Large intestine (tissue), 3 donors: ENCODE measurements around the gene CARS2. TPM values are rescaled to one million over a fixed set of nuclear protein-coding genes. Genes with fewer than 3 reads are reported as not detected.
"Not testable (repeated sequence)": the region's sequence is repeated elsewhere in the genome, so short reads cannot be mapped to it uniquely, and the experiment has no call there.

ENCODE experiments used
- DNase-seq, 2 donors: peaks; one replicate each; pipeline versions ENCODE4 v3.0.0 to v3.0.0-alpha.2; 2013
- H3K27ac ChIP-seq: one replicate; pipeline ENCODE4 v1.5.1; 2013; ENCODE audit warnings: low read length
- H3K27me3 ChIP-seq: 2 replicates; pipeline ENCODE4 v1.6.1; 2013; ENCODE audit warnings: low read length; ENCODE audit not compliant: control insufficient read depth, insufficient read depth
- H3K36me3 ChIP-seq: 2 replicates; pipeline ENCODE4 v1.6.1; 2013; ENCODE audit warnings: low read length; ENCODE audit not compliant: control insufficient read depth, insufficient read depth
- H3K4me1 ChIP-seq: one replicate; pipeline ENCODE4 v1.6.1; 2013; ENCODE audit warnings: low read length; ENCODE audit not compliant: control insufficient read depth, insufficient read depth
- H3K4me3 ChIP-seq: one replicate; pipeline ENCODE4 v1.5.1; 2013; ENCODE audit warnings: low read length
- H3K9me3 ChIP-seq: one replicate; pipeline ENCODE4 v1.6.1; 2013; ENCODE audit warnings: mild to moderate bottlenecking, low read depth, low read length, moderate library complexity; ENCODE audit not compliant: control insufficient read depth
- WGBS: methylation state at CpG from one replicate; pipeline ENCODE4 v1.1.5; 2013; ENCODE audit warnings: low lambda C conversion rate; ENCODE audit not compliant: insufficient coverage; 5-methylcytosine and 5-hydroxymethylcytosine counted together
- polyA plus RNA-seq: library from polyadenylated mRNA; unstranded; fragments of 120-200 nt; gene quantifications from one replicate; pipeline ENCODE4 v1.2.1, GENCODE V29; 2013

Gene CARS2
- polyA plus RNA-seq, 1 donor = 88.6 TPM

DNA sequence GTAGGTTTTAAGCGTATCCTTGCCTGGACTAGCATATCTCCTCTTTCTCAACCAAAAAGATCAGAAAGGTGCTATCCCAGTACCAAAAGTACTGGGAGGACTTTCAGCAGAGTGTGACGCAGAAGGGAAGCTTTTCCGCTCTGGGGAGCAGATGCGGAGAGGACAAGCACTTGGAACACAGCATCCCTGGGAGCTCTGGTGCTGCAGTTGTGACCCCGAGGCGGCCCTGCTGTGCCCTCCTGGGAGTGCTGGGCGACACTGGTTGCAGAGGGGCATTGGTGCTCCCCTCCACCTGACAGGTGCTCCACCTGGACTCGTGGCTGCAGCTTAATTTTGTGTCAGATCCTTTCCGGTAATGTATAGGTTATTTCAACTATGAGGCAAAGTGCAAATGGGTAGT is 87.1 kb downstream of the CARS2 start:
- peaks cover 5% of the 10 kb centered on the region for H3K9me3 ChIP-seq
- WGBS = 90% methylated on average over 2 of the region's 9 CpGs
- no peaks in the 10 kb centered on the region for H3K27me3 ChIP-seq
- no peak overlapping the region for H3K4me3 ChIP-seq
- no peak overlapping the region for H3K27ac ChIP-seq
- peaks cover 11% of the 10 kb centered on the region for H3K4me1 ChIP-seq
- H3K36me3 ChIP-seq = peaks cover 14% of the 10 kb centered on the region
- DNase-seq = no peak

DNA sequence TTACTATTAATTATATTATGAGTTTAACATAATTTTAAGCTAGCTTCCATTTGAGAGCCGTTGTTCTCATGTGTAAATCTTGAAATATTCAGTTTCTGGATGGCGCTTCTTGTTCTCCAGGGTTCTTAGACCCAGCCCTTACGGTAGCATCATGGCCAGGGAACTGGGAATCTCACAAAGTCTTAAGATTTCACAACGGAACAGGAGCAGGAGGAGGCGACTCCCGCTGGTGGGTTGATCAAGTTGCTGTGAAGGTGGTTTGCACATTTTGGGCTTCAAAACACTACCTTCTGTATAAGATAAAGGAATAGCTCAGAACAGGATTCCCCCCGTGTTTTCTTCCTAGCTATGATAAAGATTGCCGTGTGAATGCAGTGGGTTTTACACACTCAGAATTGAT is 87.7 kb downstream of the CARS2 start:
- DNase-seq = no peak
- Histone ChIP-seq H3K27ac (no peak overlapping the region), H3K36me3 (peaks cover 9% of the 10 kb centered on the region), H3K9me3 (peaks cover 5% of the 10 kb centered on the region), H3K27me3 (no peaks in the 10 kb centered on the region), H3K4me3 (no peak overlapping the region), H3K4me1 (peaks cover 11% of the 10 kb centered on the region)
- 73% methylated on average over 3 of the region's 8 CpGs for WGBS

- no peaks in the 10 kb centered on the region for H3K27me3 ChIP-seq
- H3K9me3 ChIP-seq = peaks cover 5% of the 10 kb centered on the region
- H3K4me1 ChIP-seq = peaks cover 11% of the 10 kb centered on the region
- H3K4me3 ChIP-seq = no peak overlapping the region
- peak; percentile 48 to 66 for DNase-seq
- peaks cover 3% of the 10 kb centered on the region for H3K36me3 ChIP-seq
- WGBS = 20% methylated on average over 1 of the region's 8 CpGs
- peak overlapping the region; percentile 85 for H3K27ac ChIP-seq
Observed at GRCh38 chr13:110617321-110618072, 88.4 kb downstream of the CARS2 start.

DNA sequence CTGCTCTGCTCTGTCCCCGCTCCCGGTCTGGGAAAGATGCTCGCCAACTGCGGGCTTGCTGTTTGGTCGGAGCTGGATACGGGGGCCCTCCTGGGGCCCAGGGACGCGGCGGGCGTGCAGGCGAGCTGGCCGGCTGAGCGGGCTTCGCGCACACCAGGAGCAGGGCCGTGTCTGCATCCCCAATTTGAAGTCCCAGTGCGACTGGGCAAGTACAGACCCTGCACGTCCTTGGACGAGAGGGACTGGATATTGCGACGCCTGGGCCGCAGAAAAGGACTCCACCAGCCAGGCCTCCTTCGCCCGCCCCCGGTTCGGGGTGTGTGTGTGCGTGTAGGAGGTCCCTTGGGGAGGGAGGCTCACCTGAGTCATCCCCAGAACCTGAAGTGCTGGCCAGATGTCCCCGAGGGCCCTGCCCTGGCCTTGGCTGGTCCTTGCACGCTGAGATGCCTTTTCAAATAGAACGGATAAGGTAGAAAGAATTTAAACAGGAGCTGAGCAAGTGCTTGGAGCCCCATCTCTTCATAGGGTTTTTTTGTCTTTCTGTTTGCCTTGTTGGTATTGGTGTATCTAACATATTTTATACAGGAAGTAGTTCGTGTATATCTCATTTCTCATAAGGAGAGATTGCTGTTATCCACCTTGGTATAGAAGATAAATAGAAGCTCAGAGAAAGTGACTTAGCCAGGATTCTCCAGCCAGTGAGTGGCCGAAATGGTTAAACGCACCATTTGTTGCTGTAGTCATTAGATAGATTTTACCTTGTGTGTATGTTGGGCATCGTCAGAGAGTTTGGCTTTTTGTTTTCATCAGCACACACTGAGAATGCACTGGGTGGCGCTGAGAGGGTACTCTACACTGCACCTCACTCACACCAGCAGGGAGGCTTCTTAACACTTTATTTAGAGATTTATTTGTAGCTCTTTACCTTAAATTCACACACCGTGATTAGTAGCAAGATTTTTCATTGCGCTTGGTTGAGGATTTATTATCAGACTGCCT is 89.5 kb downstream of the CARS2 start:
- peak in 1 of 2 donors; percentile 58 for DNase-seq
- peaks cover 11% of the 10 kb centered on the region for H3K4me1 ChIP-seq
- WGBS = 47% methylated on average over 3 of the region's 37 CpGs
- H3K36me3 ChIP-seq = no peaks in the 10 kb centered on the region
- peak overlapping the region; percentile 85 for H3K27ac ChIP-seq
- H3K27me3 ChIP-seq = no peaks in the 10 kb centered on the region
- peak overlapping the region; percentile 74 for H3K4me3 ChIP-seq
- peaks cover 5% of the 10 kb centered on the region for H3K9me3 ChIP-seq

GRCh38 chr13:110615322-110616102 is 90.4 kb downstream of the CARS2 start, which contains the start of gene NAXD:
Gene NAXD (plus strand): TSS chr13:110615545. CDS start chr13:110615602, 57 bp downstream.
- Histone ChIP-seq H3K27ac (peak within 1 kb of the TSS; percentile 85), H3K9me3 (peaks cover 5% of the 10 kb centered on the region), H3K27me3 (no peaks in the 10 kb centered on the region), H3K4me1 (peaks cover 11% of the 10 kb centered on the region), H3K4me3 (peak within 1 kb of the TSS; percentile 74), H3K36me3 (no peaks in the 10 kb centered on the region)
- DNase-seq = peak; percentile 91 to 96
- WGBS = no CpG with 5 or more reads among the region's 95 CpGs

GRCh38 chr13:110615005-110615321 is 91.0 kb downstream of the CARS2 start:
- H3K4me3 ChIP-seq = peak overlapping the region; percentile 74
- no peak for DNase-seq

DNA sequence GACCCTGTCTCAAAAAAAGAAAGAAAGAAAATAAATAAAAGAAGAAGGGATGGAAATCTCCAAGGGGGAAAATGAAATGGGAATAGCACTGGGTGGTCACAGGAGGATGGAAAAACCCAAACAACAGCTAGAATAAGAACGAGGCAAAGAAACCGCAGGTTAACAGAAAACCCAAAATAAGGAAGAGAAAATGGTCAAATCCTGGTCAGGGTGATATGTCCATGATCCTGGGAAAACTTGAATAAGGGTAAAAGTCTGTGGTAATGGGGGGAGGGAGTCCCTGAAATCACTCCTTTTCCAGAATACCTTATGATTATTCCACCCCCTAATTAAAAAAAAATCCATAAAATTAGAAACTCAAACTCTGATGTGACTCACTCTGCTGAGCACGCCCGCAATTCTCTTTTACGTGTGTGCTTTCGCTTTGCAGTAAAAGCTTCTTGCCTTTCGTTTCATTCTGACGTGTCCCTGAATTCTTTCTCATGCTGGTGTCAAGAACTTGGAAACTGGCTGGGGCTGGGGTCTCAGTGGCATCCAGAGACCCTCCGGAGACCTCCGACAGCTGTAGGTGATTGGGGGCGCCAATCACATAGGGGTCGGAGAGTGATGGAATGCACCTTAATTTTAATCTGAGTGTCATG is 94.8 kb downstream of the CARS2 start:
- Histone ChIP-seq H3K27me3 (peaks cover 4% of the 10 kb centered on the region), H3K9me3 (peaks cover 8% of the 10 kb centered on the region), H3K27ac (no peak overlapping the region), H3K4me3 (no peak overlapping the region), H3K4me1 (no peaks in the 10 kb centered on the region), H3K36me3 (no peaks in the 10 kb centered on the region)
- DNase-seq = no peak
- WGBS = 90% methylated on average over 2 of the region's 12 CpGs

More at GRCh38 chr13:110615005-110615321, 91.0 kb downstream of the CARS2 start:
- Histone ChIP-seq H3K27ac (peak overlapping the region; percentile 85), H3K27me3 (peaks cover 4% of the 10 kb centered on the region), H3K36me3 (no peaks in the 10 kb centered on the region), H3K9me3 (peaks cover 5% of the 10 kb centered on the region), H3K4me1 (peaks cover 11% of the 10 kb centered on the region)
- WGBS = no CpG with 5 or more reads among the region's 11 CpGs

DNA sequence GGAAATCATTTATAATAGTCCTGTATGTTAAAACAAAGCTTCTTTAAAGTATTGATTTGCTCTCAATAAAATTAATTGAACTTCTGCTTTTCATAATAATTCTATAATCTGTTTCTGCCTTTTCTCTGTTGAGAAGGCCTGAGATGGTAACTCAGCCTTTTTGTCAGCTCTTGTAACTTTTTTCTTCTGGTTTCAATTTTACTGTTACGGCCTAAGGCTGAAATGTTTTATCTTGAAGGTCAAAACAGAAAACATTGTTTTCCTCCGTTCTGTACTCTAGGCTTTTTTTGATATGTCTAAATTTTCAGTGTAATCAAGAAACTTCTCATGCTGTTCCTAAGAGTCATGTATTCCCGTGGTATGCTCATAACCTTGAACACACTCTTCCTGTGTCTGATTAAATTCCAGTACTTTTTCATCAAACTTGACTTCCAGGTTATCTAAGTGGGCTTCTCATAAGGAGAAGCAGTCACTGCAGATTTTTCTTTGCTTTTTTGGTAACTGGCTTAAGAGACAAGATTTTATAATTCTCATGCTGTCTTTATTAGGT is 98.2 kb downstream of the CARS2 start:
- DNase-seq = no peak
- H3K4me1 ChIP-seq = no peaks in the 10 kb centered on the region
- H3K4me3 ChIP-seq = no peak overlapping the region
- H3K27me3 ChIP-seq = peaks cover 4% of the 10 kb centered on the region
- 92% methylated on average over 2 of the region's 3 CpGs for WGBS
- H3K27ac ChIP-seq = no peak overlapping the region
- H3K36me3 ChIP-seq = no peaks in the 10 kb centered on the region
- H3K9me3 ChIP-seq = peaks cover 4% of the 10 kb centered on the region

DNA sequence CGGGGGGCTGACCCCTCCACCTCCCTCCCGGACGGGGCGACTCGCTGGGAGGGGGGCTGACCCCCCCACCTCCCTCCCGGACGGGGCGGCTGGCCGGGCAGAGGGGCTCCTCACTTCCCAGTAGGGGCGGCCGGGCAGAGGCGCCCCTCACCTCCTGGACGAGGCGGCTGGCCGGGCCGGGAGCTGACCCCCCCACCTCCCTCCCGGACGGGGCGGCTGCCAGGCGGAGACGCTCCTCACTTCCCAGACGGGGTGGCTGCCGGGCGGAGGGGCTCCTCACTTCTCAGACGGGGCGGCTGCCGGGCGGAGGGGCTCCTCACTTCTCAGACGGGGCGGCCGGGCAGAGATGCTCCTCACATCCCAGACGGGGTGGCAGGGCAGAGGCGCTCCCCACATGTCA is 99.6 kb downstream of the CARS2 start:
- not testable (repeated sequence) for H3K27ac ChIP-seq, H3K27me3 ChIP-seq, H3K9me3 ChIP-seq, H3K4me1 ChIP-seq, H3K4me3 ChIP-seq, DNase-seq, H3K36me3 ChIP-seq
- WGBS = no CpG with 5 or more reads among the region's 33 CpGs
